Astrocyte of the spinal cord (primary cell): ENCODE data around the gene PEPD.

ENCODE experiments used
- DNase-seq: peaks from one replicate; pipeline ENCODE4 v3.0.0; 2011; ENCODE audit warnings: low read depth, low spot score
- H3K4me3 ChIP-seq: 2 replicates; pipeline ENCODE4 v1.5.1; 2011; ENCODE audit warnings: low read depth, mild to moderate bottlenecking, low read length, moderate library complexity
- in situ Hi-C: cut with HindIII; loops from 2 replicates; pipeline ENCODE4 v1.10.0; 2017; ENCODE audit warnings: low sequenced_read_pairs
- TF ChIP-seq, protein P1 (sequence below): IDR thresholded peaks from 2 replicates; pipeline ENCODE4 v1.5.1; 2012; ENCODE audit warnings: low read depth, mild to moderate bottlenecking, low read length, inconsistent platforms

Gene PEPD

DNA sequence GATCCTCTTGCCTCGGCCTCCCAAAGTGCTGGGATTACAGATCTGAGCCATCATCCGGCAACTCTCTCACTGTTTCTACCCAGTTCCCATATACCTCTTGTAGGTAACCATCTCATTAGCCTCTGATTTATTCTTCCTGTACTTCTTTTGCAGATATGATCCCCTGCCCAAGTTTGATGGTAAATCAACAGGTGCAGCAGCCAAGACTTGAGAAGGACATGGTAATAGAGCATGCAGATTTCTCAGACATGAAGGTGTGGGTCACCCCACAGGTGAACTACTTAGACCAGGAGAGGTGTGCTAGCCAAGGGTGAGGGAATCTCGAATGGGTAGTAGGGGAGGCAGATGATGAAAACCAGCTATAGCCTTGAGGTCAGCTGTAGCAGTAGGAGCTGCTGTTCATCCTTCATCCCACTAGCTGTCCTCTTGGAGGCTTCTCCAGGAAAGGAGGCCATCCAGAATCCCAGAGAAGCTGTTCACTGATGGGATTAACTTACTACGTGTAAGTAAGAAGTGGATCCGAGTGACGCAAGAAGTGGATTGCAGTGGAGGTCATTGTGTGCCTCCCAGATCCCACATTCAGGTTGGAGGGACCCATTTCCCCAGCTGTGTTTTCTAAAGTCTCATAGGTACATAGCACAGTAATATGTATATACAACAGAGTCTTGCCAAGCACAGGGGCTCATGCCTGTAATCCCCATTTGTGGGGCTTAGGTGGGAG is 158.9 kb downstream of the PEPD start:
- in situ Hi-C loops = no loop called here
- TF ChIP-seq, protein P1, sequence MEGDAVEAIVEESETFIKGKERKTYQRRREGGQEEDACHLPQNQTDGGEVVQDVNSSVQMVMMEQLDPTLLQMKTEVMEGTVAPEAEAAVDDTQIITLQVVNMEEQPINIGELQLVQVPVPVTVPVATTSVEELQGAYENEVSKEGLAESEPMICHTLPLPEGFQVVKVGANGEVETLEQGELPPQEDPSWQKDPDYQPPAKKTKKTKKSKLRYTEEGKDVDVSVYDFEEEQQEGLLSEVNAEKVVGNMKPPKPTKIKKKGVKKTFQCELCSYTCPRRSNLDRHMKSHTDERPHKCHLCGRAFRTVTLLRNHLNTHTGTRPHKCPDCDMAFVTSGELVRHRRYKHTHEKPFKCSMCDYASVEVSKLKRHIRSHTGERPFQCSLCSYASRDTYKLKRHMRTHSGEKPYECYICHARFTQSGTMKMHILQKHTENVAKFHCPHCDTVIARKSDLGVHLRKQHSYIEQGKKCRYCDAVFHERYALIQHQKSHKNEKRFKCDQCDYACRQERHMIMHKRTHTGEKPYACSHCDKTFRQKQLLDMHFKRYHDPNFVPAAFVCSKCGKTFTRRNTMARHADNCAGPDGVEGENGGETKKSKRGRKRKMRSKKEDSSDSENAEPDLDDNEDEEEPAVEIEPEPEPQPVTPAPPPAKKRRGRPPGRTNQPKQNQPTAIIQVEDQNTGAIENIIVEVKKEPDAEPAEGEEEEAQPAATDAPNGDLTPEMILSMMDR = no peak
- H3K4me3 ChIP-seq = no peak overlapping the region
- DNase-seq = no peak

DNA sequence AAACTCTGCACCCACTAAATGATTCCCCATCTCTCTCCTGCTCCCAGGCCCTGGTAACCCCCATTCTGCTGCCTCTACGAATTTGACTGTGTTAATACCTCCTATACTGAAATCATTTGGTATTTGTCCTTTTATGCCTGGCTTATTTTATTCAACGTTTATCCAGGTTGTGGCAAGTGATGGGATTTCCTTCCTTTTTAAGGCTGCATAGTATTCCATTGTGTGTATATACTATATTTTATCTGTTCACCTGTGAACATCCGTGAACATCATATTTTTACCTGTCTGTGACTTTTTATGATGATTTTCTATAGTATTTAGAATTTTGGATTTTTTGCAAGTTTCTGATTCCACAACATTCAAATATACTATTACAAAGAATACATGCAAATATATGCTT is 162.0 kb downstream of the PEPD start:
- no peak overlapping the region for H3K4me3 ChIP-seq
- no peak for DNase-seq
- TF ChIP-seq, protein P1 = no peak
- in situ Hi-C loops = no loop called here

DNA sequence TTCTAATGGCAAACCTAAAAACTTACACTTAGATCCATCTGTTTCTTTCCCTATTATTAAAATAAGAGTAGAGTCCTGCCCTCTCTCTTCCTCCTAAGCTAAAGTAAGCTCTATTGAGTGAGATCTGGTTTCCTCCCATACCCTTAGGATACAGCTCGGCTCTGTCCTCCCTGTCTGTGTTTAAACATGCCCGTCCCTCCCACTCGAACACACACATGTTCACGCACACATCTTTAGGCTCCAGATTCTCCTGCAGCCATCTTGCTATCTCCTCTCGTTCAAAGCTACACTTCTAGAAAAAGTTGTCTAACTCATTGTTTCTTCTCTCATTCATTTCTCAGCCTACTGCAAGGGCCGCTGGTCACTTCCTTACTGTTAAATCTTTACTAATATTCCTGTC is 163.2 kb downstream of the PEPD start:
- TF ChIP-seq, protein P1 = no peak
- no peak for DNase-seq
- H3K4me3 ChIP-seq = no peak overlapping the region
- in situ Hi-C loops = no loop called here

DNA sequence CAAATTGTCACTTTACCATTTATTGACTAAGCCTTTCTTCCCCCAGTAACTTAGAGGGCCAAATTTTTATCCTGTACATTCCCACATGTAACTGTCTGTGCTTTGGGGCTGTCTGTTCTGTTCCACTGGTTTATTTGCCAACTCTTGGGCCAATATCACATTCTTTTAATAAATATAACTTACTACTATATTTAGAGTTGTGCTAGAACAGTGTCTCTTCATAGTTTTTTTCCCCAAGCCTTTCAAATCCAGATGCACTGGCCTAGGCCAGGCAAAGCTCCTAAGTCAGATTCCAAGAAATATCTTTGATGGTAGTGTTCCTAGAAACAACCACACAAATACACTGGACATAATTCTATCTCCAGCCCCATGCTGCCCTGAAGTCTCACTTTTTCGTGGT is 164.0 kb downstream of the PEPD start:
- no peak overlapping the region for H3K4me3 ChIP-seq
- in situ Hi-C loops = no loop called here
- DNase-seq = no peak
- TF ChIP-seq, protein P1 = no peak

GRCh38 chr19:33355535-33355934 is 166.1 kb downstream of the PEPD start:
- TF ChIP-seq, protein P1 = no peak
- in situ Hi-C loops = no loop called here

GRCh38 chr19:33350538-33351309 is 170.9 kb downstream of the PEPD start:
- TF ChIP-seq, protein P1 = no peak
- DNase-seq = peak; percentile 35
- in situ Hi-C loops = no loop called here
- no peak overlapping the region for H3K4me3 ChIP-seq

More at GRCh38 chr19:33355535-33355934, 166.1 kb downstream of the PEPD start:
- DNase-seq = no peak
- no peak overlapping the region for H3K4me3 ChIP-seq
